Measurements from ENCODE around the gene AP2S1.
"Not testable (repeated sequence)": the region's sequence is repeated elsewhere in the genome, so short reads cannot be mapped to it uniquely, and the experiment has no call there.

Gene AP2S1

DNA sequence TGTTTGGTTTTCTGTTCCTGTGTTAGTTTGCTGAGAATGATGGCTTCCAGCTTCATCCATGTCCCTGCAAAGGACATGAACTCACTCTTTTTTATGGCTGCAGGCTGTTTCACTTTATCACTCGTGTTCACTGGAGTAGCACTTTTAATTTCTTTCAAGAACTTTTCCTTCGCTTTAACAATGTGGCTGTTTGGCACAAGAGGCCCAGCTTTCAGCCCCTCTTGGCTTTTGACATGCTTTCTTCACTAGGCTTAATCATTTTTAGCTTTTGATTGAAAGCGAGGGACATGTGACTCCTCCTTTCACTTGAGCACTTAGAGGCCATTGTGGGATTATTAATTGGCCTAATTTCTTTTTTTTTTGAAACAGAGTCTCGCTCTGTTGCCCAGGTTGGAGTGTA, 32.1 kb upstream of the AP2S1 start:
- not testable (repeated sequence) for H3K4me3 ChIP-seq (ENCODE audit: extremely low read depth, insufficient read depth, low read length, poor library complexity, severe bottlenecking); H3K27ac ChIP-seq (ENCODE audit: low read depth, low read length, severe bottlenecking); H3K9me3 ChIP-seq (ENCODE audit: control insufficient read depth, low read length)
- 95 to 96% methylated on average over 4 of the region's 4 CpGs for WGBS, 2 experiments (ENCODE audit: insufficient coverage in 2 of 2)
- Histone ChIP-seq H3K4me1 (ENCODE audit: control insufficient read depth, insufficient read depth, low read length, poor library complexity, severe bottlenecking) (peaks cover 17% of the 10 kb centered on the region), H3K36me3 (ENCODE audit: control insufficient read depth, insufficient read depth, low read length) (peaks cover 17% of the 10 kb centered on the region)

GRCh38 chr19:46882034-46882433, 31.4 kb upstream of the AP2S1 start:
- peaks cover 17% of the 10 kb centered on the region for H3K4me1 ChIP-seq (ENCODE audit: control insufficient read depth, insufficient read depth, low read length, poor library complexity, severe bottlenecking)
- H3K27ac ChIP-seq (ENCODE audit: low read depth, low read length, severe bottlenecking), result no peak overlapping the region
- peaks cover 17% of the 10 kb centered on the region for H3K36me3 ChIP-seq (ENCODE audit: control insufficient read depth, insufficient read depth, low read length)
- H3K9me3 ChIP-seq (ENCODE audit: control insufficient read depth, low read length), result no peaks in the 10 kb centered on the region
- no peak overlapping the region for H3K4me3 ChIP-seq (ENCODE audit: extremely low read depth, insufficient read depth, low read length, poor library complexity, severe bottlenecking)
- WGBS, 2 experiments (ENCODE audit: insufficient coverage in 2 of 2), result 90 to 95% methylated on average over 3 of the region's 4 CpGs

DNA sequence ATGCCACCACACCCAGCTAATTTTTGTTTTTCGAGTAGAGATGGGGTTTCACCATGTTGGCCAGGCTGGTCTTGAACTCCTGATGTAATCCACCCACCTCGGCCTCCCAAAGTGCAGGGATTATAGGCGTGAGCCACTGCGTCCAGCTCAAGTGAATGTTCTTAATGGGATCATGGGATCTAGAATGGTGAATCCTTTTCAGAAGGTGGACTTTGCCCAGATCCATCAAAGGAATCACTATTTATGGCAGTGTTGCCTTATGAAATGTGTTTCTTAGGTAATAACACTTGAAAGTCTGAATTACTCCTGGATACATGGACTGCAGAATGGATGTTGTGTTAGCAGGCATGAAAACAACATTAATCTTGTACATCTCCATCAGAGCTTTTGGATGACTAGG, 30.4 kb upstream of the AP2S1 start:
- Histone ChIP-seq H3K4me3 (ENCODE audit: extremely low read depth, insufficient read depth, low read length, poor library complexity, severe bottlenecking) (no peak overlapping the region), H3K4me1 (ENCODE audit: control insufficient read depth, insufficient read depth, low read length, poor library complexity, severe bottlenecking) (peaks cover 17% of the 10 kb centered on the region), H3K27ac (ENCODE audit: low read depth, low read length, severe bottlenecking) (no peak overlapping the region), H3K36me3 (ENCODE audit: control insufficient read depth, insufficient read depth, low read length) (peaks cover 21% of the 10 kb centered on the region), H3K9me3 (ENCODE audit: control insufficient read depth, low read length) (no peaks in the 10 kb centered on the region)
- WGBS, 2 experiments (ENCODE audit: insufficient coverage in 2 of 2), result 89 to 97% methylated on average over 4 of the region's 4 CpGs

- H3K4me1 ChIP-seq (ENCODE audit: control insufficient read depth, insufficient read depth, low read length, poor library complexity, severe bottlenecking), result peaks cover 20% of the 10 kb centered on the region
- 100% methylated on average over 1 of the region's 1 CpG; no CpG with 5 or more reads in 1 of the 2 experiments for WGBS, 2 experiments (ENCODE audit: insufficient coverage in 2 of 2)
- H3K27ac ChIP-seq (ENCODE audit: low read depth, low read length, severe bottlenecking), result no peak overlapping the region
- H3K9me3 ChIP-seq (ENCODE audit: control insufficient read depth, low read length), result no peaks in the 10 kb centered on the region
- H3K4me3 ChIP-seq (ENCODE audit: extremely low read depth, insufficient read depth, low read length, poor library complexity, severe bottlenecking), result no peak overlapping the region
- H3K36me3 ChIP-seq (ENCODE audit: control insufficient read depth, insufficient read depth, low read length), result peaks cover 22% of the 10 kb centered on the region
Measured at GRCh38 chr19:46880431-46880830, 29.8 kb upstream of the AP2S1 start.

- no peaks in the 10 kb centered on the region for H3K9me3 ChIP-seq (ENCODE audit: control insufficient read depth, low read length)
- H3K4me1 ChIP-seq (ENCODE audit: control insufficient read depth, insufficient read depth, low read length, poor library complexity, severe bottlenecking), result peaks cover 24% of the 10 kb centered on the region
- peak overlapping the region; percentile 66 for H3K27ac ChIP-seq (ENCODE audit: low read depth, low read length, severe bottlenecking)
- H3K4me3 ChIP-seq (ENCODE audit: extremely low read depth, insufficient read depth, low read length, poor library complexity, severe bottlenecking), result no peak overlapping the region
- peaks cover 18% of the 10 kb centered on the region for H3K36me3 ChIP-seq (ENCODE audit: control insufficient read depth, insufficient read depth, low read length)
- 93 to 98% methylated on average over 8 to 9 of the region's 9 CpGs for WGBS, 2 experiments (ENCODE audit: insufficient coverage in 2 of 2)
Measured at GRCh38 chr19:46878613-46879375, 28.1 kb upstream of the AP2S1 start.

DNA sequence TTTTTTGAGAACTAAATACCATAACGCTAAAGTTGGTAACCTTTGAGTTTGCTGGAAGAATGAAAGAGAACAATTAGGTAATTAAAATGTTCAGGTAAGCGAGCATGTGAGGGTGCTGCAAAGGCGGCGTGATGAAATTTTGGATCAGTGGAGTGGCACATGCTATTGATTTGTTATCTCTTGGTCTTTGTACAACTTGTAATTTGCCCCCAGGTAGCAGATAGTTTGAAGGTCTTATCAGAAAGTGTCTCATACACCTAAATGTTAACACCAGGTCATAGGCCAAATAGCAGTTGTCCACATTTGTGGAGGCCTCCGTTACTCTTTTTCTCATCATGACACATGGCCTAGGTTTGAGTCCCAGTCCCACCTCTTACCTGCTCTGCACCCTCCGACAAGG, 25.0 kb upstream of the AP2S1 start:
- Histone ChIP-seq H3K4me3 (ENCODE audit: extremely low read depth, insufficient read depth, low read length, poor library complexity, severe bottlenecking) (no peak overlapping the region), H3K36me3 (ENCODE audit: control insufficient read depth, insufficient read depth, low read length) (peaks cover 18% of the 10 kb centered on the region), H3K27ac (ENCODE audit: low read depth, low read length, severe bottlenecking) (peak overlapping the region; percentile 17), H3K9me3 (ENCODE audit: control insufficient read depth, low read length) (no peaks in the 10 kb centered on the region), H3K4me1 (ENCODE audit: control insufficient read depth, insufficient read depth, low read length, poor library complexity, severe bottlenecking) (peaks cover 22% of the 10 kb centered on the region)
- WGBS, 2 experiments (ENCODE audit: insufficient coverage in 2 of 2), result 96 to 98% methylated on average over 5 of the region's 6 CpGs

DNA sequence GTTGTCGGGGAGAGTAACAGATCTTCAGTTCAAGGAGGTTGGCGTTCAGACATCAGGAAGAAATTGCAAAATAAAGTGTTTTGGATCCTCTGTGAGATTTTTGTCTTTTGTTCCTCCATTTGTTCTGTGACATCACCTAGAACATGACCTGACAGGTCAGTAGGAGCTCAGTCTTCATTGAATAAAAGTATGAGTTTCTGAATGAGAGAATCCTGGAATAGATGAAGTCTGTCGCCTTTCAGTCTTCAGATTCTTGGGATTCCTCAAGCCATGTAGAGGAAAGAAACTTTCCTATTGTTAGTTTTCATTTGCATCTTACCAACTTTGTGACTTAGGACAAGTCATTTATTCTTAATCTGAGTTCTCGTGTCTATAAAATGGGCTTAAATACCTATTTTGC, 24.6 kb upstream of the AP2S1 start:
- Histone ChIP-seq H3K4me3 (ENCODE audit: extremely low read depth, insufficient read depth, low read length, poor library complexity, severe bottlenecking) (no peak overlapping the region), H3K36me3 (ENCODE audit: control insufficient read depth, insufficient read depth, low read length) (peaks cover 16% of the 10 kb centered on the region), H3K9me3 (ENCODE audit: control insufficient read depth, low read length) (no peaks in the 10 kb centered on the region), H3K4me1 (ENCODE audit: control insufficient read depth, insufficient read depth, low read length, poor library complexity, severe bottlenecking) (peaks cover 22% of the 10 kb centered on the region), H3K27ac (ENCODE audit: low read depth, low read length, severe bottlenecking) (peak overlapping the region; percentile 17)
- 67% methylated on average over 1 of the region's 4 CpGs; no CpG with 5 or more reads in 1 of the 2 experiments for WGBS, 2 experiments (ENCODE audit: insufficient coverage in 2 of 2)

- Histone ChIP-seq H3K27ac (ENCODE audit: low read depth, low read length, severe bottlenecking) (no peak overlapping the region), H3K9me3 (ENCODE audit: control insufficient read depth, low read length) (no peaks in the 10 kb centered on the region)
- 70 to 92% methylated on average over 2 to 3 of the region's 4 CpGs for WGBS, 2 experiments (ENCODE audit: insufficient coverage in 2 of 2)
Measured at GRCh38 chr19:46872967-46873366, 22.3 kb upstream of the AP2S1 start.

GRCh38 chr19:46871173-46871572, 20.5 kb upstream of the AP2S1 start:
- not testable (repeated sequence) for H3K9me3 ChIP-seq (ENCODE audit: control insufficient read depth, low read length); H3K27ac ChIP-seq (ENCODE audit: low read depth, low read length, severe bottlenecking); H3K4me3 ChIP-seq (ENCODE audit: extremely low read depth, insufficient read depth, low read length, poor library complexity, severe bottlenecking)
- 93 to 100% methylated on average over 2 to 5 of the region's 5 CpGs for WGBS, 2 experiments (ENCODE audit: insufficient coverage in 2 of 2)
- H3K4me1 ChIP-seq (ENCODE audit: control insufficient read depth, insufficient read depth, low read length, poor library complexity, severe bottlenecking), result peaks cover 23% of the 10 kb centered on the region
- peaks cover 21% of the 10 kb centered on the region for H3K36me3 ChIP-seq (ENCODE audit: control insufficient read depth, insufficient read depth, low read length)

More at GRCh38 chr19:46872967-46873366, 22.3 kb upstream of the AP2S1 start:
- Histone ChIP-seq H3K36me3 (ENCODE audit: control insufficient read depth, insufficient read depth, low read length) (peaks cover 24% of the 10 kb centered on the region), H3K4me3 (ENCODE audit: extremely low read depth, insufficient read depth, low read length, poor library complexity, severe bottlenecking) (no peak overlapping the region), H3K4me1 (ENCODE audit: control insufficient read depth, insufficient read depth, low read length, poor library complexity, severe bottlenecking) (peaks cover 11% of the 10 kb centered on the region)

GRCh38 chr19:46868025-46868802, 17.6 kb upstream of the AP2S1 start:
- Histone ChIP-seq H3K27ac (ENCODE audit: low read depth, low read length, severe bottlenecking) (no peak overlapping the region), H3K4me3 (ENCODE audit: extremely low read depth, insufficient read depth, low read length, poor library complexity, severe bottlenecking) (no peak overlapping the region), H3K9me3 (ENCODE audit: control insufficient read depth, low read length) (no peaks in the 10 kb centered on the region), H3K4me1 (ENCODE audit: control insufficient read depth, insufficient read depth, low read length, poor library complexity, severe bottlenecking) (peaks cover 16% of the 10 kb centered on the region), H3K36me3 (ENCODE audit: control insufficient read depth, insufficient read depth, low read length) (peaks cover 25% of the 10 kb centered on the region)
- 77 to 84% methylated on average over 2 of the region's 4 CpGs for WGBS, 2 experiments (ENCODE audit: insufficient coverage in 2 of 2)

- WGBS, 2 experiments (ENCODE audit: insufficient coverage in 2 of 2), result 80 to 100% methylated on average over 1 to 2 of the region's 3 CpGs
- Histone ChIP-seq H3K27ac (ENCODE audit: low read depth, low read length, severe bottlenecking) (no peak overlapping the region), H3K4me3 (ENCODE audit: extremely low read depth, insufficient read depth, low read length, poor library complexity, severe bottlenecking) (no peak overlapping the region)
Measured at GRCh38 chr19:46867170-46867569, 16.5 kb upstream of the AP2S1 start.

More at GRCh38 chr19:46867170-46867569, 16.5 kb upstream of the AP2S1 start:
- Histone ChIP-seq H3K36me3 (ENCODE audit: control insufficient read depth, insufficient read depth, low read length) (peaks cover 21% of the 10 kb centered on the region), H3K4me1 (ENCODE audit: control insufficient read depth, insufficient read depth, low read length, poor library complexity, severe bottlenecking) (peaks cover 25% of the 10 kb centered on the region), H3K9me3 (ENCODE audit: control insufficient read depth, low read length) (no peaks in the 10 kb centered on the region)
